Neuron (in vitro differentiated cells): Measurements from ENCODE around the gene PLAGL2.

Experiments
- H2AFZ ChIP-seq: one replicate; pipeline ENCODE4 v1.6.1; 2013; ENCODE audit warnings: low read depth, mild to moderate bottlenecking, inconsistent platforms, low read length, moderate library complexity
- H3K27me3 ChIP-seq: one replicate; pipeline ENCODE4 v1.6.1; 2013; ENCODE audit warnings: low read length; ENCODE audit not compliant: insufficient read depth
- H3K36me3 ChIP-seq: one replicate; pipeline ENCODE4 v1.6.1; 2013; ENCODE audit warnings: low read length; ENCODE audit not compliant: insufficient read depth
- H3K4me1 ChIP-seq: one replicate; pipeline ENCODE4 v1.6.1; 2013; ENCODE audit warnings: low read length; ENCODE audit not compliant: insufficient read depth
- H3K4me3 ChIP-seq: 2 replicates; pipeline ENCODE4 v1.5.1; 2013; ENCODE audit warnings: mild to moderate bottlenecking, low read length, moderate library complexity
- H3K9me3 ChIP-seq: one replicate; pipeline ENCODE4 v1.6.1; 2013; ENCODE audit warnings: low read length

PLAGL2 gene

GRCh38 chr20:32155017-32155981, 52.2 kb downstream of the PLAGL2 start:
- Histone ChIP-seq H3K4me1 (no peaks in the 10 kb centered on the region), H3K36me3 (peaks cover 62% of the 10 kb centered on the region)

GRCh38 chr20:32153771-32154170, 53.8 kb downstream of the PLAGL2 start:
- no peak overlapping the region for H3K4me3 ChIP-seq
- H3K27me3 ChIP-seq: no peaks in the 10 kb centered on the region
- no peaks in the 10 kb centered on the region for H3K4me1 ChIP-seq
- no peak overlapping the region for H2AFZ ChIP-seq
- no peaks in the 10 kb centered on the region for H3K9me3 ChIP-seq
- peaks cover 62% of the 10 kb centered on the region for H3K36me3 ChIP-seq

More at GRCh38 chr20:32155017-32155981, 52.2 kb downstream of the PLAGL2 start:
- Histone ChIP-seq H3K4me3 (no peak overlapping the region), H2AFZ (no peak overlapping the region), H3K27me3 (no peaks in the 10 kb centered on the region), H3K9me3 (no peaks in the 10 kb centered on the region)

GRCh38 chr20:32153156-32153665, 54.3 kb downstream of the PLAGL2 start:
- H3K27me3 ChIP-seq: no peaks in the 10 kb centered on the region
- no peak overlapping the region for H3K4me3 ChIP-seq
- H3K36me3 ChIP-seq: peaks cover 61% of the 10 kb centered on the region
- H2AFZ ChIP-seq: no peak overlapping the region
- no peaks in the 10 kb centered on the region for H3K4me1 ChIP-seq
- H3K9me3 ChIP-seq: no peaks in the 10 kb centered on the region

DNA sequence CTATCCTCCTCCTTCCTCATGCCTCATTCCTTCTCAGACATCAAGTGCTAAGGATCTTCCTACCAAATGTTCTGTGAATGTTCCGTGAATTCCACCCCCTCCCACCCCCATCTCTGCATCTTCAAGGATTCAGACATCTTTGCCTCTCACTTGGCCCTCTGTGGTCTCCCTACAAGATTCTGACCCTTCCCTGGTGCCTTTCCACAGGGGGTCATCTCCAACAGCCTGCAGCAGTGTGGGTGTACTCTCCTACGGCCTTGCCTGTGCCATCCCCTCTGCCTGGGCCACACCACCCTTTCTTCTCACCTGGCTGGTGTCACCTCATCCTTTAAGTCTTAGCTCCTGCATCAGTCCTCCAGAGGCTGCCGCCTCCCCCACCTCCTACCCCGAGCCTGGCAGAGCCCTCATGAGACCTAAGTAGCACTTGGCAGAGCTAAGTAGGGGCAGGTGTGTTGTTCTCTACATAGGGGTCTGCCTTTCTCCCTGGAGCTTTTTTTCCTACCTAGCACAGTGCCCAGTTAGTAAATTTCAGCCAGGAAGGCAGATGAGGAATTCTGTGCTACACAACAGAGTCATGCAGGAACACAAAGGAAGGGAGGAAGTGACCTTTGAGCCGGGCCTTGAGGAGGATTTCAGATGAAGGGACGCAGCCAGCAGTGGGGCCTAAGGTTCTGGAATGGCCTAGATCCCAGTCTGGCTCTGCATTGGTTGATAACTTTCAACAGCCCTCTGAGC, 55.0 kb downstream of the PLAGL2 start:
- Histone ChIP-seq H3K4me3 (no peak overlapping the region), H3K9me3 (no peaks in the 10 kb centered on the region), H3K36me3 (peaks cover 59% of the 10 kb centered on the region), H3K4me1 (no peaks in the 10 kb centered on the region), H2AFZ (no peak overlapping the region), H3K27me3 (no peaks in the 10 kb centered on the region)

- Histone ChIP-seq H3K4me3 (no peak overlapping the region), H2AFZ (no peak overlapping the region), H3K27me3 (no peaks in the 10 kb centered on the region), H3K4me1 (no peaks in the 10 kb centered on the region), H3K9me3 (no peaks in the 10 kb centered on the region), H3K36me3 (peaks cover 64% of the 10 kb centered on the region)
Measured at GRCh38 chr20:32150291-32150848, 57.2 kb downstream of the PLAGL2 start.

- Histone ChIP-seq H3K27me3 (no peaks in the 10 kb centered on the region), H3K9me3 (no peaks in the 10 kb centered on the region), H2AFZ (no peak overlapping the region), H3K36me3 (peaks cover 69% of the 10 kb centered on the region), H3K4me1 (no peaks in the 10 kb centered on the region), H3K4me3 (no peak overlapping the region)
Measured at GRCh38 chr20:32149566-32150170, 57.9 kb downstream of the PLAGL2 start.

DNA sequence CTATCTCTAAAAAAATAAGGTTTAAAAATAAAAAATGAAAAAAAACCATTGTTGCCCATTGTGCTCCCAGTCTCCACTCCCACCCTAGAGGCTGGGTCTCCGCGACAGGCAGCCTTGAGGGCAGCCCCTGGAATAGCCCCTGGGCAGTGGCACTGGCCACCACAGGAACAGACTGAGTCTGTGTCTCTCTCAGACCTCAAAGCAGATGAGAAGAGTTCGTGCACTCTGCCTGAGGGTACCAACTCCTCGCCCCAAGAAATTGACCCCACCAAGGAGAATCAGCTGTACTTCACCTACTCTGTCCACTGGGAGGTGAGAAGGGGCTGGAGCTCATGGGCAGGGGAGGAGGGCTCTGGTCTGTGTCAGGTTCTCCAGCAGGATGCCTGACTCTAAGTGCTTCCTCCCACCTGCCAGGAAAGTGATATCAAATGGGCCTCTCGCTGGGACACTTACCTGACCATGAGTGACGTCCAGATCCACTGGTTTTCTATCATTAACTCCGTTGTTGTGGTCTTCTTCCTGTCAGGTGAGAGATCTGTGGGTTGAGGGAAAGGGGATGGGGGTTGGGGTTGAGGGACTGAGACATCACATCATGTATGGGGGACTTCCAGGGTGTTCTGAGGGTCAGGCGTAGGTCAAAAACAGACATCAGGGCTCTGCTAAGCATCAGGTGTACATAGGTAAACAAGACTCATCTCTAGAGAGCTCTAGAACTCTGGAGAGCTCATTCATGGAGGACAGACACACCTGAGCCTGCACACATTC, 62.5 kb downstream of the PLAGL2 start:
- Histone ChIP-seq H3K36me3 (peaks cover 79% of the 10 kb centered on the region), H3K4me1 (no peaks in the 10 kb centered on the region), H3K9me3 (no peaks in the 10 kb centered on the region), H3K4me3 (no peak overlapping the region), H3K27me3 (no peaks in the 10 kb centered on the region), H2AFZ (no peak overlapping the region)

DNA sequence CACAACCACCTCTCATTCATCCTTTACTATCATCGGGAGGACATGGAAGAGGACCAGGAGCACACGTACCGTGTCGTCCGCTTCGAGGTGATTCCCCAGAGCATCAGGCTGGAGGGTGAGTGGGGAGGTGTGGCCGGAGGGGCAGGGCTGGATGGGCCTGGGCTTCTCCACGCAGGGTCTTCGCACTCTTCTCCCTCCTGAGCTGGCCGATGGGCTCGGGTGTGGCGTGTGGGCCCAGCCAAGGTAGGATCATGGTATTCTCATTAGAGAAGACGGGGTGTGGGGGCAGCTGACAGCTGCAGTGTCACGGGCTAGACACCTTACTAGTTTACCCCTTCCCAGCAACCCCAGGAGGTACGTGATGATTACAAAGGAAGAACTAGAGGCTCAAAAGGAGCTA, 64.6 kb downstream of the PLAGL2 start:
- Histone ChIP-seq H3K4me3 (no peak overlapping the region), H3K9me3 (no peaks in the 10 kb centered on the region), H3K4me1 (no peaks in the 10 kb centered on the region), H2AFZ (no peak overlapping the region), H3K36me3 (peaks cover 79% of the 10 kb centered on the region), H3K27me3 (no peaks in the 10 kb centered on the region)
